HG03039 (cell line): Measurements from ENCODE around the gene SEC14L5.

Experiments used
- ATAC-seq: cut with Tn5 transposase; IDR thresholded peaks from one replicate; pipeline ENCODE4 v1.9.1; 2021; ENCODE audit warnings: mild to moderate bottlenecking, moderate library complexity; ENCODE audit not compliant: unreplicated experiment

Gene SEC14L5

GRCh38 chr16:5010576-5011329, 52.6 kb downstream of the SEC14L5 start:
- no peak for ATAC-seq

- no peak for ATAC-seq
Observed at GRCh38 chr16:5011637-5012036, 53.5 kb downstream of the SEC14L5 start.

GRCh38 chr16:5012887-5013286, 54.8 kb downstream of the SEC14L5 start:
- no peak for ATAC-seq

DNA sequence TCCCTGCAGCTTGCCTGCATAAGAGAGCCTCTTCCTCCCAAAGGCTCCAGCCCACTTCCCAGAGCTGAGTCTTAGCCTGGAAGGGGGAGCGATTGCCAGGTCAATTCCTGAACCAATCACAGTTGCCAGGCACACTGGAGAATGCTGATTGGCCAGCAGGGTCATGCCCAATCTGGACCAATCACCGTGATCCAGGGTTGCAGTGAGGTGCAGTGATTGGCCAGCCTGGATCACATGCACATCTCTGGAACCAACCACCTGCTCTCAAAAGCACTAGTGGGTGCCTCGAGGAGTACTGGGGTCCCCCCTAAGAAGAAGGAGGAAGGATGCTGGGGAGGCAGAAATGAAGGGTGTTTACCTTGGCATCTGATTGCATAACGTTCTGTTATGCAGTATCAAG, 57.2 kb downstream of the SEC14L5 start:
- ATAC-seq: no peak

- ATAC-seq: no peak
Observed at GRCh38 chr16:5015887-5016286, 57.8 kb downstream of the SEC14L5 start.

DNA sequence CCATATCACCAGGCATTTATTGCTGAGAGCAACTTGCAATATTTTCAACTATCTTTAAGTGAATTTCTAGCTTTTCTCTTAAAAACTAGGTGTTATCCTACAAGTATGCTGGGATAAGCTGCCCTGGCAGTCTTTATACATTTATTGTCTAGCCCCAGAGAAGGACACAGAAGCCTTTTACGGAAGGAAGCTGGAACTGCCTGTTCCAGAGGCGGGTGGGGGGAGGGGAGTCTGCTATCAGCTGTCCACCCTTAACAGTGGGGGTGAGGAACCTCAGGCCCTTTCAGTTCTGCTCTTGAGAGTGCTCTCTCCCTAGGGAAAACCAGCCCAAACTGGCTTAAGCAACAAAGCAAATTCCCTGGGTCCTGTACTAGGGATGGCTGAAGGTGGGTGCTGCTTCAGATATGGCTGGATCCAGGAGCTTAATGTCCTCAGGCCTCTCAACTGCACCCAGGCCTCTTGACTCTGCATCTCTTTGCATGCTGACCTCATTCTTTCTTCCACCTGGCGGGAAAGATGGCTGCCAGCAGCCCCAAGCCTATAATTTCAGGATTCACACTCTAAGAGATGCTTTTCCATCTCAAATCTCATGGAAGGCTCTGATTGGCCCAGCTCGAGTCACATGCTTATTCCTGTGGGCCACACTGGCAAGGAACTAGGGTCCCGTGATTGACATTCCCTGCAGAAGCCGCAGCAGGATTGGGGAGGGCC, 59.0 kb downstream of the SEC14L5 start:
- no peak for ATAC-seq

DNA sequence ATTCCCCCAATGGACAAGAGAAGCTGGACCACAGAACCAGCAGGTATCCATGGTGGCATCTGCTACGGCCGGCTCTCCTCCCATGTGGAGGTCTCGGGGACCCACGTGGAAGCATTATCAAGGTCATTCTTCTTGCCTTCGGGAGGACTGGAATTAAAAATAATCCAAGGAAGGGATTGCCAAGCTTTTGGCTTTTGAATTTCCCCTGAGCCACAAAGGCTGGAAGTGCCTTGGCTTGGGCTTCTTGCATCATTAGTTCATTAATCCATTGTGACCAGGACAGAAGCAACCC, 59.5 kb downstream of the SEC14L5 start:
- no peak for ATAC-seq

DNA sequence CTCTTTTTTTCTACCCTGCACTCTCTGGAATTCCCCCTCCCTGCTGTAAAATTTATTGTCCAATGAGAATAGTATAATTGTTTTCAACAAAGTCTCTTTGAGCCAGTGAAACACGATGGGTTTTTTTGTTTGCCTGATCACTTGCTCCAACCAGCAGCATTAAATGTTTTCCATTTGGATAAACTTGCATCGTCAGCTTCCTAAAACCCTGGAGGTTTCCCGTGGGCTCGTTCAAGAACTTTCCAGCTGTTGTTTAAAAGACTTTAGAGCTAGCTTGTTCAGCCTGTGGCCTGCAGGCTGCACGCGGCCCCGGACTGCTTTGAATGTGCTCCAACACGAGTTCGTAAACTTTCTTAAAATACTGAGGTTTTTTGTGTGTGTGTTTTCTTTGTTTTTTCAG, 60.7 kb downstream of the SEC14L5 start:
- ATAC-seq: no peak

DNA sequence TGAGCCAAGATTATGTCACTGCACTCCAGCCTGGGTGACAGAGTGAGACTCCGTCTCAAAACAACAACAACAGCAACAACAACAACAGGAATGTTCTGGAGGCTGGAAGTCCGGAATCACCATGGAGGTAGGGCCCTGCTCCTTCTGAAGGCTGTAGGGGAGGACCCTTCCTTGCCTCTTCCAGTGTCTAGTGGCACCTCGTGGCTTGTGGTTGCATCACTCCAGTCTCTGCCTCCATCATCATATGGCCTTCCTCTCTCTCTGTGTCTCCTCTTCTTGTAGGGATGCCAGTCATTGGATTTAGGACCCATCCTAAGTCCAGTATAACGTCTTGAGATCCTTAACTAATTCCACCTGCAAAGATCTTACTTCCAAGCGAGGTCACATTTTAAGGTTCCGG, 61.6 kb downstream of the SEC14L5 start:
- no peak for ATAC-seq

GRCh38 chr16:5020551-5020950, 62.4 kb downstream of the SEC14L5 start:
- ATAC-seq: no peak

DNA sequence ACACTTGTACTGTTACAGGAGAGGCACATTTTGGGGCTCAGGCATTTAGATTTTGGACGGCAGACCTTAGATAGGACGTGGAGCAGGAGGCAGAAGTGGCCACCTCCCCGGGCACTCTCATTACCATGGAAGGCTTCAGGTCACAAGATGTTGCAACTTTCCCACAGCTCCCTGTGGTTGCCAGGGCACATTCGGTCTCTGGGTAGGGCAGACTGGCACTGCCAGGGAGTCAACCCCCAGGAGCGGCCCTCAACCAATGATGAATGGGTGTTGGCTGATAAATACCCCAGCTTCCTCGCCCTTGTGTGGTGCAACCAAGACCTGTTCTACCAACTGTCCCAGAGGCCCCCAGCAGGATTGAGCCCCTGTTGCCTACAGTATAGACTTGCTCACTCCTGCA, 64.4 kb downstream of the SEC14L5 start:
- ATAC-seq: no peak

DNA sequence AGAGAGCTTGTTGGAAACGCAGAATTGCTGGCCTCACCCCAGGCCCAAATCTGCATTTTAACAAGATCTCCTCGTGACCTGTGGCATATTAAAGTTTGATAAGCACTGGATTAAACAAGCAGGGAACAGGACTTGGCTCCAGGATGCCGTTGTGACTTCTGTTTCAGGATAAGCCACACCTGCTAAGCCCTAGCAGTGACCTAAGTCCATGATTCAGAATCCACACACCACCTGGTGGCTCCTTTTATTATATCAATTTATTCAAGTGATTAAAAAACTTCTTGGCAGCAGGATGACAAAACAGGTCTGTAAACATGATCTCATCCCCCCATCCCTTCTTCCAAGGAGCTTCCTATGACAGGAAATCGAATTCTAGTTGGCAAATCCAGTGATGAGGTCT, 66.5 kb downstream of the SEC14L5 start:
- ATAC-seq: no peak

DNA sequence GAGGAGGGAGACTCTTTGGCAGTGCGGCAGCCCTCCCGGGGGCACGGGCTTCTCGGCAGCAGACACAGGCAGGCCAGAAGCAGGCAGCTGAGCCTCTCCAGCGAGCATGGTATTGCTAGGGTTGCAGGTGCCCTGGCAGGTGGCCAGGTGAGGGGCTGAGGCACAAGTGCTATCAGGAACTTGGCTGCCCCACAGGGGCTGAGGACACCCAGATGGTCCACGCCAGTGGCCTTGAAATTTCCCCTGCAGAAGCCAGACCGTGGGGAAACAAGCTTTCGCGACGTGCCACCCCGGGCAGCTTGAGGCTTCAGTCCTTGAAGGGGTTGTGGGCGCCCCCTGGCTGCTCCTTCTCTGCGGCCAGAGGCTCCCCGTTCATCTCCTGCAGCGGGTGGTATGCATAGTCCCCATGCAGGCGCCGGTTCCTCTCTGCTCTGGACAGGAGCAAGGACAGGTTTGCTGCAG, 67.1 kb downstream of the SEC14L5 start:
- ATAC-seq: no peak

- no peak for ATAC-seq
Observed at GRCh38 chr16:5026664-5027063, 68.5 kb downstream of the SEC14L5 start.

DNA sequence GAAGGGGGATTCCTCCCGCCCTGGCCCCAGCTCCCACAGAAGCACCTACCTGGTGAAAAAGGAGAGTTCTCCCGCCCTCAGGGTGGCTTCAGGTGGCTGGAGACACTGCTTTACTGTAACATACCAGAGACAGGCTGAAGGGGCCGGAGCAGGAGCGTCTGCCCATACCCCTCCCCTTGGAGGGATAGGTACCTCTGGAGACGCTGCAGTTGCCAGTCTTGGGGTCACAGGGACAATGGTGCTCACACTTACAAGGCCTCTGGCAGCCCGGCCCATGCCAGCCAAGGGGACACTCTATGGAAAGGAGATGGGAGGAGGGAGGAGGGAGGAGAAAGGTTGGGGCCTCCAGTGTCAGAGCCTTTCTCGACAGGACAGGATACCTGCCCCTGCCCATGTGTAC, 69.0 kb downstream of the SEC14L5 start:
- ATAC-seq: no peak

DNA sequence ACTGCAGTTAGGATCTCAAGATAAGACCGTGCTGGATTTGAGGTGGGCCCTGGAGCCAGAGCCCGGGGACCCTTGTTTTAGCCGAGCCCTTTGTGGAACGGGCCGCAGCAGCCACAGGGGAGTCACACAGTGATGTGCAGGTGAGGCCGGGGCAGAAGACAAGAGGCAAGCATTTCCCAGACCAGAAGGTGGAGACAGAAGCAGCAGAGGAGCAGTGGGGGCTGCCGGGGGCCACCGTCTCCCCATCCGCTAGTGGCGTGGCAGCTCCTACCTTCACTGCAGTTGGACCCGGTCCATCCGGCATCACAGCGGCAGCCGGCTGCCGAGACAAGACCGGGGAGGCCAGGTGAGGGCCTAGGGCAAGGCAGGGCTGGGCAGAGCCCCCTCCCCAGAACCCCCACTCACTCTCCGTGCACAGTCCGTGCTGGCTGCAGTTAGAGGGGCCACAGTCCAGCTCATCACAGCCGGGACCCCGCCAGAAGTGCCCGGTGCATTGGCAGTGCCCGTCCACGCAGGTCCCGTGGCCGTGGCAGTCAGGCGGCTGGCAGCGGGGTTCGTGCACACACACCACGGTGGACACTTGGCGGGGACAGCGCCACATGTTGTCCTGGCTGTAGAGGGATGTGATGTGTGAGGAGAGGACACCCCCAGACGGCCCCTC, 69.6 kb downstream of the SEC14L5 start:
- no peak for ATAC-seq

- ATAC-seq: no peak
Observed at GRCh38 chr16:5028950-5029475, 70.9 kb downstream of the SEC14L5 start.

DNA sequence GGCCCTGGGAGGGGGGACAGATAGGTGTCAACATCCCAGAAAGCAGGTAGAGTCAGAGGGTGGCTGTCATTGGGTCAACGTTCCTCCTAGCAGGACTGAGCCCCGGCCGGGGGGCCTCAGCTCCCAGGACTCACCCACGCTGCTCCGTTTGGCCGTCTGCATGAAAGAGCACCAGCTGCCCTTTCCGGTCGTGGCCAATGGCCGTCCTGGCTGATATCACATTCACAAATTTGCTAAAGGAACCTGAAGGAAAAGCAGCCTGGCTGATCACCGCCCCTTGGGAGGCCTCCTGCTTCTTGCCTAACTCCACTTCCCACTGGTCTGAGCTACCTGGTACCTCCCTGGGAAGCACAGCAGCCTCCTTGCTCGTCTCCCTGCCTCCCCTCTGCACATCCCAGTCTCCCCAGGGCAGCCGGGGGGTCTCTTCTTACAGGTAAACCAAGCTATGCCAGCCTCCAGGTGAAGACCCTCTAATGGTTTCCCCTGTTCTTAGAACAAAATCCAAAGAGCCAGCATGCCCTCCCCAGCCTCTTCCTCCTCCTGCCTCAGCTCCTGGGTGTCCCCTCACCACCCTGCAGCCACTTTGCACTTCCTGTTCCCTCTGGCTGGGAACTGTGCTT, 72.2 kb downstream of the SEC14L5 start:
- ATAC-seq: no peak

DNA sequence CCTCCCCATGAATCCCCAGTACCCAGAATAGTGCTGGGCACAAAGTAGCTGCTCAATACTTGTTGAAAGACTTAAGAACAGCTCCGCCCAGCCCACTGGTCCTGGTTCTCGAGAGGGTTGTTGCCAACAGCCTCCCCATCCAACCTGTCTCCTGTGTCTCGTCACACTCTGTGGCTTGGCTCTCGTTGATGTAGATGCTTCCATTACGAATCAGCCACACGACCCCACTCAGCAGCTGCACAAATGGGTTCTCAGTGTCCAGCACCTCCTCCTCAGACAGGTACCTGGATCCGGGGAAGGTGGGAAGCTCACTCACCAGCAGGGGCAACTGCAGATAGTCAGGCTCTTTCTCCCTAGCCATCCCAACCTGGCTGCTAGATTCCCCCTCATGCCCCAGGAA, 73.5 kb downstream of the SEC14L5 start:
- ATAC-seq: no peak

GRCh38 chr16:5032748-5033167, 74.6 kb downstream of the SEC14L5 start:
- ATAC-seq: no peak
